Caco-2 (cell line): ENCODE data around the gene MGAT1. TPM values are rescaled to one million over a fixed set of nuclear protein-coding genes. Genes with fewer than 3 reads are reported as not detected.
A peak's percentile ranks its signal among the peaks of the same experiment; 100 is the strongest.
"Not testable (repeated sequence)": the region's sequence is repeated elsewhere in the genome, so short reads cannot be mapped to it uniquely, and the experiment has no call there.

Experiments used
- BruUV-seq: library from RNA; stranded (reverse); fragments of 400-500 nt; replicated peaks from 2 replicates; lab custom pipeline; 2021; lab: Mats Ljungman, UMichigan
- CTCF ChIA-PET: fragments of 300-600 bp; sonication (Branson Sonifier 250); formaldehyde crosslinking; loops from one replicate; lab custom pipeline; 2022; ENCODE audit warnings: antibody characterized with exemption; lab: Charles Lee
- POLR2A ChIA-PET: fragments of 300-600 bp; sonication (Branson Sonifier 250); formaldehyde crosslinking; loops from one replicate; lab custom pipeline; 2022; ENCODE audit warnings: antibody characterized with exemption; lab: Charles Lee
- DNase-seq, 2 experiments: peaks; one replicate each; pipeline versions ENCODE4 v3.0.0 to v3.0.0-alpha.2; 2020 to 2022
- H3K27me3 ChIP-seq: replicated peaks from 2 replicates; pipeline ENCODE4 v1.6.0; 2011; ENCODE audit warnings: low read length; ENCODE audit not compliant: control insufficient read depth, insufficient read depth
- H3K36me3 ChIP-seq: 2 replicates; pipeline ENCODE4 v1.5.1; 2011; ENCODE audit warnings: low read length; ENCODE audit not compliant: control insufficient read depth, insufficient read depth
- H3K4me1 ChIP-seq: fragments of 250-450 bp; sonication (Bioruptor Pico); 2 replicates; pipeline ENCODE4 v1.5.1; 2020; ENCODE audit warnings: mild to moderate bottlenecking
- H3K4me3 ChIP-seq: 2 replicates; pipeline ENCODE4 v1.5.1; 2011; ENCODE audit warnings: low read depth, mild to moderate bottlenecking, control low read depth, low read length
- H3K9me3 ChIP-seq: fragments of 250-450 bp; sonication (Bioruptor Pico); 2 replicates; pipeline ENCODE4 v1.5.1; 2020; ENCODE audit warnings: mild to moderate bottlenecking, moderate library complexity
- H3K27ac Mint-ChIP-seq: one replicate; pipeline ENCODE4 v1.8.0; 2022; ENCODE audit warnings: mixed read lengths; ENCODE audit not compliant: unreplicated experiment
- H3K27me3 Mint-ChIP-seq: one replicate; pipeline ENCODE4 v1.8.0; 2022; ENCODE audit warnings: mixed read lengths; ENCODE audit not compliant: insufficient read depth, unreplicated experiment
- H3K36me3 Mint-ChIP-seq: one replicate; pipeline ENCODE4 v1.8.0; 2022; ENCODE audit warnings: mild to moderate bottlenecking, mixed read lengths; ENCODE audit not compliant: insufficient read depth, unreplicated experiment
- H3K4me1 Mint-ChIP-seq: one replicate; pipeline ENCODE4 v1.8.0; 2022; ENCODE audit warnings: low read depth, mixed read lengths; ENCODE audit not compliant: unreplicated experiment
- H3K4me3 Mint-ChIP-seq: one replicate; pipeline ENCODE4 v1.8.0; 2022; ENCODE audit warnings: mild to moderate bottlenecking, moderate library complexity, mixed read lengths; ENCODE audit not compliant: unreplicated experiment
- H3K9me3 Mint-ChIP-seq: one replicate; pipeline ENCODE4 v1.8.0; 2022; ENCODE audit warnings: mixed read lengths; ENCODE audit not compliant: unreplicated experiment
- intact Hi-C: fragments of 100-400 bp; cut with micrococcal nuclease; formaldehyde crosslinking; loops from one replicate; pipeline ENCODE4 v1.10.0; 2022; ENCODE audit not compliant: unreplicated experiment
- total RNA-seq: library from RNA; stranded (reverse); gene quantifications from 2 replicates; pipeline ENCODE4 v1.2.3, GENCODE V29; 2022
- TF ChIP-seq, protein P1 (sequence below), 2 experiments: fragments of 200-600 bp in 1 of 2; IDR thresholded peaks; 1 replicate in 1 of 2; 2 replicates in 1 of 2; pipeline versions ENCODE4 v1.5.1 to v1.8.0; 2011 to 2022; ENCODE audit warnings: antibody characterized with exemption in 1 of 2, control low read depth in 1 of 2, inconsistent platforms in 1 of 2, low read depth in 1 of 2, low read length in 1 of 2, mild to moderate bottlenecking in 1 of 2, moderate library complexity in 1 of 2; ENCODE audit not compliant: insufficient read depth in 1 of 2, severe bottlenecking in 1 of 2, unreplicated experiment in 1 of 2

MGAT1 gene
- total RNA-seq, 1 experiment from 2014 or later = 80.1 TPM

- Histone ChIP-seq H3K27me3 (no peaks in the 10 kb centered on the region), H3K4me3 (peak overlapping the region; percentile 76), H3K9me3 (peaks cover 20% of the 10 kb centered on the region), H3K4me1 (peaks cover 14% of the 10 kb centered on the region), H3K36me3 (peaks cover 1% of the 10 kb centered on the region; the same call in 1 of the 2 replicates)
- Mint-ChIP-seq H3K36me3 (peaks cover 29% of the 10 kb centered on the region), H3K9me3 (peaks cover 17% of the 10 kb centered on the region), H3K27ac (peak overlapping the region; percentile 98), H3K27me3 (no peaks in the 10 kb centered on the region), H3K4me3 (peak overlapping the region; percentile 97), H3K4me1 (peaks cover 17% of the 10 kb centered on the region)
- ChIA-PET POLR2A (interaction anchor here (0.6 to 2.3 kb wide), 9 partner anchors 13 to 224 kb away, joined by 3 to 11 read pairs (median 5); partner anchors contain the start of genes MGAT1 and ZFP62), CTCF (interaction anchor here (0.8 to 1.6 kb wide), 4 partner anchors 30 to 354 kb away, joined by 3 to 5 read pairs (median 3); partner anchors contain the start of gene ZFP62)
- peak; percentile 62 for DNase-seq
- TF ChIP-seq, protein P1, sequence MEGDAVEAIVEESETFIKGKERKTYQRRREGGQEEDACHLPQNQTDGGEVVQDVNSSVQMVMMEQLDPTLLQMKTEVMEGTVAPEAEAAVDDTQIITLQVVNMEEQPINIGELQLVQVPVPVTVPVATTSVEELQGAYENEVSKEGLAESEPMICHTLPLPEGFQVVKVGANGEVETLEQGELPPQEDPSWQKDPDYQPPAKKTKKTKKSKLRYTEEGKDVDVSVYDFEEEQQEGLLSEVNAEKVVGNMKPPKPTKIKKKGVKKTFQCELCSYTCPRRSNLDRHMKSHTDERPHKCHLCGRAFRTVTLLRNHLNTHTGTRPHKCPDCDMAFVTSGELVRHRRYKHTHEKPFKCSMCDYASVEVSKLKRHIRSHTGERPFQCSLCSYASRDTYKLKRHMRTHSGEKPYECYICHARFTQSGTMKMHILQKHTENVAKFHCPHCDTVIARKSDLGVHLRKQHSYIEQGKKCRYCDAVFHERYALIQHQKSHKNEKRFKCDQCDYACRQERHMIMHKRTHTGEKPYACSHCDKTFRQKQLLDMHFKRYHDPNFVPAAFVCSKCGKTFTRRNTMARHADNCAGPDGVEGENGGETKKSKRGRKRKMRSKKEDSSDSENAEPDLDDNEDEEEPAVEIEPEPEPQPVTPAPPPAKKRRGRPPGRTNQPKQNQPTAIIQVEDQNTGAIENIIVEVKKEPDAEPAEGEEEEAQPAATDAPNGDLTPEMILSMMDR (IDR thresholded peaks at IDR 0.05; ENCODE audit: insufficient read depth in 1 of 2, low read depth in 1 of 2, low read length in 1 of 2, severe bottlenecking in 1 of 2, unreplicated experiment in 1 of 2) = no peak
- intact Hi-C loops = loop anchor here (1.0 to 2.0 kb wide), 2 partner anchors 20 to 30 kb away; no protein-coding TSS in a partner anchor
- BruUV-seq = TSS peak; percentile 60
Measured at GRCh38 chr5:180830253-180831138, 27.9 kb upstream of the MGAT1 start.

- H3K27me3 Mint-ChIP-seq = no peaks in the 10 kb centered on the region
- ChIA-PET CTCF (no interaction called here), POLR2A (no interaction called here)
- peak overlapping the region; percentile 97 for H3K4me3 Mint-ChIP-seq
- H3K4me3 ChIP-seq = peak overlapping the region; percentile 76
- peaks cover 29% of the 10 kb centered on the region for H3K36me3 Mint-ChIP-seq
- peaks cover 20% of the 10 kb centered on the region for H3K9me3 ChIP-seq
- peak overlapping the region; percentile 98 for H3K27ac Mint-ChIP-seq
- BruUV-seq = no TSS peak
- no peak for DNase-seq
- H3K27me3 ChIP-seq = no peaks in the 10 kb centered on the region
- H3K4me1 Mint-ChIP-seq = peaks cover 17% of the 10 kb centered on the region
- peaks cover 17% of the 10 kb centered on the region for H3K9me3 Mint-ChIP-seq
- intact Hi-C loops = loop anchor here (2.0 kb wide), 1 partner anchor 19 kb away; no protein-coding TSS in a partner anchor
- TF ChIP-seq, protein P1 (IDR thresholded peaks at IDR 0.05; ENCODE audit: insufficient read depth in 1 of 2, low read depth in 1 of 2, low read length in 1 of 2, severe bottlenecking in 1 of 2, unreplicated experiment in 1 of 2) = no peak
- H3K36me3 ChIP-seq = peaks cover 1% of the 10 kb centered on the region; the same call in 1 of the 2 replicates
- peaks cover 14% of the 10 kb centered on the region for H3K4me1 ChIP-seq
Measured at GRCh38 chr5:180829726-180830125, 27.1 kb upstream of the MGAT1 start.

GRCh38 chr5:180828756-180829531, 26.3 kb upstream of the MGAT1 start:
- POLR2A ChIA-PET = not testable (repeated sequence)
- peak overlapping the region; percentile 98 for H3K27ac Mint-ChIP-seq

DNA sequence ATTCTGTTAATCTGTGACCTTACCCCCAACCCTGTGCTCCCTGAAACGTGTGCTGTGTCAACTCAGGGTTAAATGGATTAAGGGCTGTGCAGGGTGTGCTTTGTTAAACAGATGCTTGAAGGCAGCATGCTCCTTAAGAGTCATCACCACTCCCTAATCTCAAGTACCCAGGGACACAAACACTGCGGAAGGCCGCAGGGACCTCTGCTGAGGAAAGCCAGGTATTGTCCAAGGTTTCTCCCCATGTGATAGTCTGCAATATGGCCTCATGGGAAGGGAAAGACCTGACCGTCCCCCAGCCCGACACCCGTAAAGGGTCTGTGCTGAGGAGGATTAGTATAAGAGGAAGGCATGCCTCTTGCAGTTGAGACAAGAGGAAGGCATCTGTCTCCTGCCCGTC, 24.8 kb upstream of the MGAT1 start:
- H3K27ac Mint-ChIP-seq, H3K4me3 Mint-ChIP-seq, CTCF ChIA-PET, H3K27me3 Mint-ChIP-seq, H3K36me3 ChIP-seq, BruUV-seq, H3K27me3 ChIP-seq, H3K4me3 ChIP-seq, DNase-seq, POLR2A ChIA-PET, intact Hi-C loops: not testable (repeated sequence)
- Histone ChIP-seq H3K9me3 (peaks cover 20% of the 10 kb centered on the region), H3K4me1 (peaks cover 24% of the 10 kb centered on the region)
- Mint-ChIP-seq H3K9me3 (peaks cover 17% of the 10 kb centered on the region), H3K36me3 (peaks cover 29% of the 10 kb centered on the region), H3K4me1 (peaks cover 17% of the 10 kb centered on the region)

More at GRCh38 chr5:180828756-180829531, 26.3 kb upstream of the MGAT1 start:
- peaks cover 17% of the 10 kb centered on the region for H3K4me1 Mint-ChIP-seq
- CTCF ChIA-PET, BruUV-seq, H3K36me3 ChIP-seq, H3K27me3 Mint-ChIP-seq, intact Hi-C loops, H3K27me3 ChIP-seq, H3K4me3 ChIP-seq, H3K4me3 Mint-ChIP-seq: not testable (repeated sequence)
- H3K36me3 Mint-ChIP-seq = peaks cover 29% of the 10 kb centered on the region
- H3K9me3 Mint-ChIP-seq = peaks cover 17% of the 10 kb centered on the region
- DNase-seq = peak in 1 of 2 experiments; percentile 40
- Histone ChIP-seq H3K9me3 (peaks cover 20% of the 10 kb centered on the region), H3K4me1 (peaks cover 19% of the 10 kb centered on the region)
